ENCODE data around the gene NFE2L2. TPM values are rescaled to one million over a fixed set of nuclear protein-coding genes. Genes with fewer than 3 reads are reported as not detected.

Gene NFE2L2
- total and polyA plus RNA-seq, 2 experiments from 2014 or later, result 35.0 to 39.1 TPM

DNA sequence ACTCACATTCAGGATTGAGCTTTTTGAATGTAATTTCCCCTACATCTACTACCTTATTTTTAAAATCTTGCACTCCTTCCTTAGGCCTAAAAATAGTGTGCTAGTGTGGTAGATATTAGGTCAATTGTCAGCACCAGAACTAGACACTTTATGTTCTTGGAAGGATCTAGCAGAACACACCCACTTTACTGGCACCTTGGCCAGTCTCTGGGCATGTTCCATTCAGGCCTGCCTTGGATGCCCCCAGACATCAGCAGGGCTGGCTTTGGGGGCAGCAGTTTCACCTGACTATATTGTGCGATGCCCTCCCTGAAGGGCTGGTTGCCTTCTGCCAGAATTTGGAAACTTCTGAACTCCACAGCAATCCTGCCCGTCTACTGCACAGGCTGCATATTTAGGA, 15.3 kb upstream of the NFE2L2 start:
- Histone ChIP-seq H3K36me3 (ENCODE audit: insufficient read depth) (no peaks in the 10 kb centered on the region), H3K79me2 (replicated peaks; ENCODE audit: insufficient read depth) (no peaks in the 10 kb centered on the region), H4K20me1 (replicated peaks; ENCODE audit: insufficient read depth) (no peaks in the 10 kb centered on the region), H3K4me3 (no peak overlapping the region), H3K4me2 (no peak overlapping the region), H3K27ac (ENCODE audit: low read depth) (no peak overlapping the region), H2AFZ (no peak overlapping the region), H3F3A (replicated peaks; ENCODE audit: low read depth) (no peaks in the 10 kb centered on the region), H3K27me3 (ENCODE audit: insufficient read depth) (no peaks in the 10 kb centered on the region), H3K4me1 (ENCODE audit: insufficient read depth) (no peaks in the 10 kb centered on the region), H3K9me2 (ENCODE audit: insufficient read depth) (peaks cover 3% of the 10 kb centered on the region; the same call in 1 of the 2 replicates)
- H3K27me3 Mint-ChIP-seq (ENCODE audit: insufficient read depth, low read depth, poor library complexity), result no peaks in the 10 kb centered on the region
- ATAC-seq (no peak), DNase-seq (ENCODE audit: low spot score) (no peak)
- H3K27ac Mint-ChIP-seq, result no peak overlapping the region
- TF ChIP-seq, protein P1, sequence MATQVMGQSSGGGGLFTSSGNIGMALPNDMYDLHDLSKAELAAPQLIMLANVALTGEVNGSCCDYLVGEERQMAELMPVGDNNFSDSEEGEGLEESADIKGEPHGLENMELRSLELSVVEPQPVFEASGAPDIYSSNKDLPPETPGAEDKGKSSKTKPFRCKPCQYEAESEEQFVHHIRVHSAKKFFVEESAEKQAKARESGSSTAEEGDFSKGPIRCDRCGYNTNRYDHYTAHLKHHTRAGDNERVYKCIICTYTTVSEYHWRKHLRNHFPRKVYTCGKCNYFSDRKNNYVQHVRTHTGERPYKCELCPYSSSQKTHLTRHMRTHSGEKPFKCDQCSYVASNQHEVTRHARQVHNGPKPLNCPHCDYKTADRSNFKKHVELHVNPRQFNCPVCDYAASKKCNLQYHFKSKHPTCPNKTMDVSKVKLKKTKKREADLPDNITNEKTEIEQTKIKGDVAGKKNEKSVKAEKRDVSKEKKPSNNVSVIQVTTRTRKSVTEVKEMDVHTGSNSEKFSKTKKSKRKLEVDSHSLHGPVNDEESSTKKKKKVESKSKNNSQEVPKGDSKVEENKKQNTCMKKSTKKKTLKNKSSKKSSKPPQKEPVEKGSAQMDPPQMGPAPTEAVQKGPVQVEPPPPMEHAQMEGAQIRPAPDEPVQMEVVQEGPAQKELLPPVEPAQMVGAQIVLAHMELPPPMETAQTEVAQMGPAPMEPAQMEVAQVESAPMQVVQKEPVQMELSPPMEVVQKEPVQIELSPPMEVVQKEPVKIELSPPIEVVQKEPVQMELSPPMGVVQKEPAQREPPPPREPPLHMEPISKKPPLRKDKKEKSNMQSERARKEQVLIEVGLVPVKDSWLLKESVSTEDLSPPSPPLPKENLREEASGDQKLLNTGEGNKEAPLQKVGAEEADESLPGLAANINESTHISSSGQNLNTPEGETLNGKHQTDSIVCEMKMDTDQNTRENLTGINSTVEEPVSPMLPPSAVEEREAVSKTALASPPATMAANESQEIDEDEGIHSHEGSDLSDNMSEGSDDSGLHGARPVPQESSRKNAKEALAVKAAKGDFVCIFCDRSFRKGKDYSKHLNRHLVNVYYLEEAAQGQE (IDR thresholded peaks at IDR 0.05; ENCODE audit: unreplicated experiment), result no peak
- TF ChIP-seq JUNB (IDR thresholded peaks at IDR 0.05; ENCODE audit: unreplicated experiment), result no peak
- TF ChIP-seq, protein P2, sequence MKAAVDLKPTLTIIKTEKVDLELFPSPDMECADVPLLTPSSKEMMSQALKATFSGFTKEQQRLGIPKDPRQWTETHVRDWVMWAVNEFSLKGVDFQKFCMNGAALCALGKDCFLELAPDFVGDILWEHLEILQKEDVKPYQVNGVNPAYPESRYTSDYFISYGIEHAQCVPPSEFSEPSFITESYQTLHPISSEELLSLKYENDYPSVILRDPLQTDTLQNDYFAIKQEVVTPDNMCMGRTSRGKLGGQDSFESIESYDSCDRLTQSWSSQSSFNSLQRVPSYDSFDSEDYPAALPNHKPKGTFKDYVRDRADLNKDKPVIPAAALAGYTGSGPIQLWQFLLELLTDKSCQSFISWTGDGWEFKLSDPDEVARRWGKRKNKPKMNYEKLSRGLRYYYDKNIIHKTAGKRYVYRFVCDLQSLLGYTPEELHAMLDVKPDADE (IDR thresholded peaks at IDR 0.05), result no peak
- TF ChIP-seq ZNF114 (CRISPR knock-in tag; IDR thresholded peaks at IDR 0.05), result no peak
- no peak for TF ChIP-seq CREB1 (CRISPR knock-in tag; IDR thresholded peaks at IDR 0.05; ENCODE audit: low read depth)
- TF ChIP-seq EZH2phosphoT487 (IDR thresholded peaks at IDR 0.05; ENCODE audit: unreplicated experiment), result no peak
- TF ChIP-seq STAT1 (IDR thresholded peaks at IDR 0.05; ENCODE audit: unreplicated experiment), result no peak
- no peak for TF ChIP-seq EZH2 (IDR thresholded peaks at IDR 0.05; ENCODE audit: low read depth, unreplicated experiment)
- TF ChIP-seq, protein P3, sequence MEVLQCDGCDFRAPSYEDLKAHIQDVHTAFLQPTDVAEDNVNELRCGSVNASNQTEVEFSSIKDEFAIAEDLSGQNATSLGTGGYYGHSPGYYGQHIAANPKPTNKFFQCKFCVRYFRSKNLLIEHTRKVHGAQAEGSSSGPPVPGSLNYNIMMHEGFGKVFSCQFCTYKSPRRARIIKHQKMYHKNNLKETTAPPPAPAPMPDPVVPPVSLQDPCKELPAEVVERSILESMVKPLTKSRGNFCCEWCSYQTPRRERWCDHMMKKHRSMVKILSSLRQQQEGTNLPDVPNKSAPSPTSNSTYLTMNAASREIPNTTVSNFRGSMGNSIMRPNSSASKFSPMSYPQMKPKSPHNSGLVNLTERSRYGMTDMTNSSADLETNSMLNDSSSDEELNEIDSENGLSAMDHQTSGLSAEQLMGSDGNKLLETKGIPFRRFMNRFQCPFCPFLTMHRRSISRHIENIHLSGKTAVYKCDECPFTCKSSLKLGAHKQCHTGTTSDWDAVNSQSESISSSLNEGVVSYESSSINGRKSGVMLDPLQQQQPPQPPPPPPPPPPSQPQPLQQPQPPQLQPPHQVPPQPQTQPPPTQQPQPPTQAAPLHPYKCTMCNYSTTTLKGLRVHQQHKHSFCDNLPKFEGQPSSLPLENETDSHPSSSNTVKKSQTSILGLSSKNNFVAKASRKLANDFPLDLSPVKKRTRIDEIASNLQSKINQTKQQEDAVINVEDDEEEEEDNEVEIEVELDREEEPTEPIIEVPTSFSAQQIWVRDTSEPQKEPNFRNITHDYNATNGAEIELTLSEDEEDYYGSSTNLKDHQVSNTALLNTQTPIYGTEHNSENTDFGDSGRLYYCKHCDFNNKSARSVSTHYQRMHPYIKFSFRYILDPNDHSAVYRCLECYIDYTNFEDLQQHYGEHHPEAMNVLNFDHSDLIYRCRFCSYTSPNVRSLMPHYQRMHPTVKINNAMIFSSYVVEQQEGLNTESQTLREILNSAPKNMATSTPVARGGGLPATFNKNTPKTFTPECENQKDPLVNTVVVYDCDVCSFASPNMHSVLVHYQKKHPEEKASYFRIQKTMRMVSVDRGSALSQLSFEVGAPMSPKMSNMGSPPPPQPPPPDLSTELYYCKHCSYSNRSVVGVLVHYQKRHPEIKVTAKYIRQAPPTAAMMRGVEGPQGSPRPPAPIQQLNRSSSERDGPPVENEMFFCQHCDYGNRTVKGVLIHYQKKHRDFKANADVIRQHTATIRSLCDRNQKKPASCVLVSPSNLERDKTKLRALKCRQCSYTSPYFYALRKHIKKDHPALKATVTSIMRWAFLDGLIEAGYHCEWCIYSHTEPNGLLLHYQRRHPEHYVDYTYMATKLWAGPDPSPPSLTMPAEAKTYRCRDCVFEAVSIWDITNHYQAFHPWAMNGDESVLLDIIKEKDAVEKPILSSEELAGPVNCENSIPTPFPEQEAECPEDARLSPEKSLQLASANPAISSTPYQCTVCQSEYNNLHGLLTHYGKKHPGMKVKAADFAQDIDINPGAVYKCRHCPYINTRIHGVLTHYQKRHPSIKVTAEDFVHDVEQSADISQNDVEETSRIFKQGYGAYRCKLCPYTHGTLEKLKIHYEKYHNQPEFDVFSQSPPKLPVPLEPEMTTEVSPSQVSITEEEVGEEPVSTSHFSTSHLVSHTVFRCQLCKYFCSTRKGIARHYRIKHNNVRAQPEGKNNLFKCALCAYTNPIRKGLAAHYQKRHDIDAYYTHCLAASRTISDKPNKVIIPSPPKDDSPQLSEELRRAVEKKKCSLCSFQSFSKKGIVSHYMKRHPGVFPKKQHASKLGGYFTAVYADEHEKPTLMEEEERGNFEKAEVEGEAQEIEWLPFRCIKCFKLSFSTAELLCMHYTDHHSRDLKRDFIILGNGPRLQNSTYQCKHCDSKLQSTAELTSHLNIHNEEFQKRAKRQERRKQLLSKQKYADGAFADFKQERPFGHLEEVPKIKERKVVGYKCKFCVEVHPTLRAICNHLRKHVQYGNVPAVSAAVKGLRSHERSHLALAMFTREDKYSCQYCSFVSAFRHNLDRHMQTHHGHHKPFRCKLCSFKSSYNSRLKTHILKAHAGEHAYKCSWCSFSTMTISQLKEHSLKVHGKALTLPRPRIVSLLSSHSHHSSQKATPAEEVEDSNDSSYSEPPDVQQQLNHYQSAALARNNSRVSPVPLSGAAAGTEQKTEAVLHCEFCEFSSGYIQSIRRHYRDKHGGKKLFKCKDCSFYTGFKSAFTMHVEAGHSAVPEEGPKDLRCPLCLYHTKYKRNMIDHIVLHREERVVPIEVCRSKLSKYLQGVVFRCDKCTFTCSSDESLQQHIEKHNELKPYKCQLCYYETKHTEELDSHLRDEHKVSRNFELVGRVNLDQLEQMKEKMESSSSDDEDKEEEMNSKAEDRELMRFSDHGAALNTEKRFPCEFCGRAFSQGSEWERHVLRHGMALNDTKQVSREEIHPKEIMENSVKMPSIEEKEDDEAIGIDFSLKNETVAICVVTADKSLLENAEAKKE (CRISPR knock-in tag; IDR thresholded peaks at IDR 0.05), result no peak
- TF ChIP-seq POLR2AphosphoS5 (IDR thresholded peaks at IDR 0.05; ENCODE audit: low read depth), result no peak
- TF ChIP-seq, protein P4, sequence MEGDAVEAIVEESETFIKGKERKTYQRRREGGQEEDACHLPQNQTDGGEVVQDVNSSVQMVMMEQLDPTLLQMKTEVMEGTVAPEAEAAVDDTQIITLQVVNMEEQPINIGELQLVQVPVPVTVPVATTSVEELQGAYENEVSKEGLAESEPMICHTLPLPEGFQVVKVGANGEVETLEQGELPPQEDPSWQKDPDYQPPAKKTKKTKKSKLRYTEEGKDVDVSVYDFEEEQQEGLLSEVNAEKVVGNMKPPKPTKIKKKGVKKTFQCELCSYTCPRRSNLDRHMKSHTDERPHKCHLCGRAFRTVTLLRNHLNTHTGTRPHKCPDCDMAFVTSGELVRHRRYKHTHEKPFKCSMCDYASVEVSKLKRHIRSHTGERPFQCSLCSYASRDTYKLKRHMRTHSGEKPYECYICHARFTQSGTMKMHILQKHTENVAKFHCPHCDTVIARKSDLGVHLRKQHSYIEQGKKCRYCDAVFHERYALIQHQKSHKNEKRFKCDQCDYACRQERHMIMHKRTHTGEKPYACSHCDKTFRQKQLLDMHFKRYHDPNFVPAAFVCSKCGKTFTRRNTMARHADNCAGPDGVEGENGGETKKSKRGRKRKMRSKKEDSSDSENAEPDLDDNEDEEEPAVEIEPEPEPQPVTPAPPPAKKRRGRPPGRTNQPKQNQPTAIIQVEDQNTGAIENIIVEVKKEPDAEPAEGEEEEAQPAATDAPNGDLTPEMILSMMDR (conservative IDR thresholded peaks at IDR 0.05; ENCODE audit: low read depth in 2 of 2), result no peak
- TF ChIP-seq ZNF331 (CRISPR knock-in tag; IDR thresholded peaks at IDR 0.05; ENCODE audit: low read depth), result no peak
- no peak for TF ChIP-seq NANOG (IDR thresholded peaks at IDR 0.05; ENCODE audit: borderline replicate concordance)
- peaks cover 8% of the 10 kb centered on the region; the same call in 2 of the 3 replicates for H3K4me1 Mint-ChIP-seq
- no peaks in the 10 kb centered on the region for H3K36me3 Mint-ChIP-seq (ENCODE audit: low read depth)
- H3K9me3 Mint-ChIP-seq, result no peaks in the 10 kb centered on the region
- H3K4me3 Mint-ChIP-seq, result no peak overlapping the region

All from GM23338 (cell line).